NB4 (cell line): ENCODE data around the gene GRHL1.

ENCODE experiments used
- CTCF ChIP-seq: IDR thresholded peaks from one replicate; pipeline ENCODE4 v1.5.1; 2012; ENCODE audit warnings: low read depth, low read length
- POLR2A ChIP-seq: IDR thresholded peaks from 2 replicates; pipeline ENCODE4 v1.6.1; 2011; ENCODE audit warnings: mild to moderate bottlenecking; ENCODE audit not compliant: insufficient read length; ENCODE audit errors: extremely low read depth
- TF ChIP-seq, protein P1 (sequence below): IDR thresholded peaks from 2 replicates; pipeline ENCODE4 v1.6.1; 2011; ENCODE audit warnings: low read depth, low read length

DNA sequence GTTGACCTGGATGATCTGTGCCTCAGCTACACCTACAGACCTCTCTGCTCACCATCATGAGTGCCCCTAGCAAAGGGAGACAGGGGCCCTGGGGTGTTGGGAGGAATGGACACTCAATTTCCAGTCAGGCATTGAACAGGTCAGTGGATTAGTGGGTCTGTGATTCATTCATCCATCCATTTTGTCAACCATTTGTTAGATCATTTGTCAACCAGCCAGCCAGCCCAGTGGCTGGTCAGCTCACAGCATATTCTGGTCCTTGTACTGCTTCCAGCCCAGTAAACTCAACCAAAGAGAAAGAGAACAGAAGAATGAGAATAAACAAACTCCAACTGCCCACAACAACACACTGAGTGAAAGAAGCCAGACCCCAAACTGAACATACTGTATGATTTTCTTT, 87.2 kb downstream of the GRHL1 start:
- TF ChIP-seq CTCF (no peak), POLR2A (no peak)
- TF ChIP-seq, protein P1, sequence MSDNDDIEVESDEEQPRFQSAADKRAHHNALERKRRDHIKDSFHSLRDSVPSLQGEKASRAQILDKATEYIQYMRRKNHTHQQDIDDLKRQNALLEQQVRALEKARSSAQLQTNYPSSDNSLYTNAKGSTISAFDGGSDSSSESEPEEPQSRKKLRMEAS, result no peak
